Measurements from ENCODE around the gene SHC2. TPM values are rescaled to one million over a fixed set of nuclear protein-coding genes. Genes with fewer than 3 reads are reported as not detected.

The SHC2 gene
- total and polyA plus RNA-seq, 2 donors (not counting 1 experiment from before 2014, with no cell fraction given), result 0.02 to 2.5 TPM

- TF ChIP-seq CTCF (conservative IDR thresholded peaks at IDR 0.05 in 1 of 2, IDR thresholded peaks at IDR 0.05 in 1 of 2; ENCODE audit: low read depth in 1 of 2, low read length in 2 of 2), result no peak
- TF ChIP-seq EZH2 (IDR thresholded peaks at IDR 0.05; ENCODE audit: low read length, missing control alignments), result peak; percentile 93
- Histone ChIP-seq H3K4me2 (ENCODE audit: extremely low read depth, insufficient read depth, low read length) (no peak overlapping the region), H3K79me2 (ENCODE audit: control insufficient read depth, insufficient read depth, low read length) (no peaks in the 10 kb centered on the region)
Observed at GRCh38 chr19:497869-498510, 37.2 kb upstream of the SHC2 start.

GRCh38 chr19:497491-497868 is 36.6 kb upstream of the SHC2 start:
- Histone ChIP-seq H3K36me3 (ENCODE audit: control insufficient read depth, insufficient read depth, low read length) (no peaks in the 10 kb centered on the region), H3K4me2 (ENCODE audit: extremely low read depth, insufficient read depth, low read length) (peak overlapping the region; percentile 25), H4K20me1 (ENCODE audit: control insufficient read depth, extremely low read depth, insufficient read depth, low read length) (no peaks in the 10 kb centered on the region), H3K9me3 (ENCODE audit: control insufficient read depth, insufficient read depth, low read depth, low read length) (no peaks in the 10 kb centered on the region), H3K9ac (ENCODE audit: insufficient read depth, low read length) (no peak overlapping the region), H3K27me3 (ENCODE audit: control insufficient read depth, insufficient read depth, low read length) (peaks cover 14% of the 10 kb centered on the region), H2AFZ (ENCODE audit: low read length) (no peak overlapping the region), H3K79me2 (ENCODE audit: control insufficient read depth, insufficient read depth, low read length) (no peaks in the 10 kb centered on the region), H3K4me1 (ENCODE audit: control insufficient read depth, extremely low read depth, insufficient read depth, low read length) (no peaks in the 10 kb centered on the region), H3K4me3 (replicated peaks in 1 of 4; ENCODE audit: control extremely low read depth in 1 of 4, insufficient read depth in 1 of 4, low read depth in 3 of 4, low read length in 4 of 4) (no peak overlapping the region), H3K27ac (ENCODE audit: insufficient read depth, low read length) (no peak overlapping the region)
- TF ChIP-seq EZH2 (IDR thresholded peaks at IDR 0.05; ENCODE audit: low read length, missing control alignments) (no peak), CTCF (conservative IDR thresholded peaks at IDR 0.05 in 1 of 2, IDR thresholded peaks at IDR 0.05 in 1 of 2; ENCODE audit: low read depth in 1 of 2, low read length in 2 of 2) (no peak)
- no peak for DNase-seq (ENCODE audit: low read depth in 2 of 2)

More at GRCh38 chr19:497869-498510, 37.2 kb upstream of the SHC2 start:
- no peak for DNase-seq (ENCODE audit: low read depth in 2 of 2)
- Histone ChIP-seq H3K27me3 (ENCODE audit: control insufficient read depth, insufficient read depth, low read length) (peaks cover 14% of the 10 kb centered on the region), H3K9me3 (ENCODE audit: control insufficient read depth, insufficient read depth, low read depth, low read length) (no peaks in the 10 kb centered on the region), H3K9ac (ENCODE audit: insufficient read depth, low read length) (no peak overlapping the region), H3K4me1 (ENCODE audit: control insufficient read depth, extremely low read depth, insufficient read depth, low read length) (no peaks in the 10 kb centered on the region), H3K4me3 (replicated peaks in 1 of 4; ENCODE audit: control extremely low read depth in 1 of 4, insufficient read depth in 1 of 4, low read depth in 3 of 4, low read length in 4 of 4) (no peak overlapping the region), H3K27ac (ENCODE audit: insufficient read depth, low read length) (no peak overlapping the region), H3K36me3 (ENCODE audit: control insufficient read depth, insufficient read depth, low read length) (no peaks in the 10 kb centered on the region), H2AFZ (ENCODE audit: low read length) (no peak overlapping the region), H4K20me1 (ENCODE audit: control insufficient read depth, extremely low read depth, insufficient read depth, low read length) (no peaks in the 10 kb centered on the region)

GRCh38 chr19:496986-497385 is 36.2 kb upstream of the SHC2 start:
- Histone ChIP-seq H3K27me3 (ENCODE audit: control insufficient read depth, insufficient read depth, low read length) (peaks cover 14% of the 10 kb centered on the region), H2AFZ (ENCODE audit: low read length) (no peak overlapping the region), H3K4me2 (ENCODE audit: extremely low read depth, insufficient read depth, low read length) (no peak overlapping the region), H3K79me2 (ENCODE audit: control insufficient read depth, insufficient read depth, low read length) (no peaks in the 10 kb centered on the region), H4K20me1 (ENCODE audit: control insufficient read depth, extremely low read depth, insufficient read depth, low read length) (no peaks in the 10 kb centered on the region), H3K9ac (ENCODE audit: insufficient read depth, low read length) (no peak overlapping the region), H3K4me3 (replicated peaks in 1 of 4; ENCODE audit: control extremely low read depth in 1 of 4, insufficient read depth in 1 of 4, low read depth in 3 of 4, low read length in 4 of 4) (no peak overlapping the region), H3K9me3 (ENCODE audit: control insufficient read depth, insufficient read depth, low read depth, low read length) (no peaks in the 10 kb centered on the region), H3K4me1 (ENCODE audit: control insufficient read depth, extremely low read depth, insufficient read depth, low read length) (no peaks in the 10 kb centered on the region), H3K27ac (ENCODE audit: insufficient read depth, low read length) (no peak overlapping the region), H3K36me3 (ENCODE audit: control insufficient read depth, insufficient read depth, low read length) (no peaks in the 10 kb centered on the region)
- no peak for TF ChIP-seq EZH2 (IDR thresholded peaks at IDR 0.05; ENCODE audit: low read length, missing control alignments)
- TF ChIP-seq CTCF (conservative IDR thresholded peaks at IDR 0.05 in 1 of 2, IDR thresholded peaks at IDR 0.05 in 1 of 2; ENCODE audit: low read depth in 1 of 2, low read length in 2 of 2), result no peak
- no peak for DNase-seq (ENCODE audit: low read depth in 2 of 2)
